GM21825 (cell line): ENCODE measurements around the gene CBLN2.

Experiments
- ATAC-seq: cut with Tn5 transposase; IDR thresholded peaks from one replicate; pipeline ENCODE4 v1.9.1; 2021; ENCODE audit warnings: mild to moderate bottlenecking, moderate library complexity; ENCODE audit not compliant: unreplicated experiment

CBLN2 gene

DNA sequence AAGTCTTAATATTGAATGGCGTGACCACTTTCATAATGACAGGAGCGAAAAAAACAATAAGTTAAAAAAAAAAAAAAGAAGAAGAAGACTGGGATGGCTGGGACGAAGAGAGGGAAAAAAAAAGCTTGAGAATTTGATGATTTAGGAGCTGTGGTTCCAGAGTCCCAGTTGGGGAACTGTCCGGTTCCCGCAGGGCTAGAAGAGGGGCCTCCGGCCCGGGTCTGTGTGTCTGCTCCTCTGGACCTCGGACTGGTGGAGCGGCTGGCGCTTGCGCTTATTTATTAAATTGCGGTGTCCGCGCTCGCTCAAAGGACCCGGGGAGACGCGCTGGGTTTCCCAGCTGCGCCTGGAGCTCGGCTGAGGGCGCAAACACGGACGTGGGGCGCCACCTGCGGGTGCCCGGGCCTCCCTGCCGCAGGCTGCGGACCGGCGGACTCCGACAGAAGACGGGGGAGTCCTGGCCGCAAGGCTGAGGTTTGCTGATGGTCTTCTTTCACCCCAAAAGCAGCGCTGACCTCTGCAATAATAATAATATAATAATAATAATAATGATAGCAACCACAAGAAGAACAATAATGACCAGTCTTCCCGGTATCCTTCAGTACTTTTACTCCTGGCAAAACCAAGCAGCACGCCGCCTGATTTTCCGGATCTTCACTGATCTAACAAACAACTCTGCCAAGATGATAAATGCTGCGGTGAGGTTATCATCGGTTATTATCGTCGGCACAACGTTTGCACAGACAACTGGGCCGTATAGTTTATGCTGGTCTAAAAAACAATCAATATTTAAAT, at the start of gene CBLN2:
Gene CBLN2 (minus strand): TSS at position 251 of the 795 bp plus-strand sequence. CDS start 2,182 bp downstream, outside the sequence.
- peak; percentile 90 for ATAC-seq

GRCh38 chr18:72588360-72588759, 44.2 kb upstream of the CBLN2 start:
- no peak for ATAC-seq

GRCh38 chr18:72584787-72585186, 40.6 kb upstream of the CBLN2 start:
- ATAC-seq: no peak

DNA sequence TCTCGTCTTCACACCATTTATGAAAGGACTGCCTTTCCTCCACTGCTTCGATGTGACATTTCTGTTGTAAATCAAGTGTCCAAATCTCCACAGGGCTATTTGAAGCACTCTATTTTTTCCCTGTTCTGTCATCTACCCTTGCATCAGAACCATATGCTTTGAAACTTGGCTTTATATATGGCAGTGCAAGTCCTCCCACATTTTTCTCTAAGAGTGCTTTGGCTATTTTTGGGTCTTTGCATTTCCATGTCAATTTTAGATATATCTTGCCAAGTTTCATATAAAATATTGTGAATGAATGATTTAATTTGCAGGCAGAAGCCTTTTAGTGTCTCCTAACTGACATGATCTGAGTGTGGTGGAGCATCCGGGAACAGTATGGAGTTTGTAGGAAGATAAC, 37.8 kb upstream of the CBLN2 start:
- no peak for ATAC-seq

DNA sequence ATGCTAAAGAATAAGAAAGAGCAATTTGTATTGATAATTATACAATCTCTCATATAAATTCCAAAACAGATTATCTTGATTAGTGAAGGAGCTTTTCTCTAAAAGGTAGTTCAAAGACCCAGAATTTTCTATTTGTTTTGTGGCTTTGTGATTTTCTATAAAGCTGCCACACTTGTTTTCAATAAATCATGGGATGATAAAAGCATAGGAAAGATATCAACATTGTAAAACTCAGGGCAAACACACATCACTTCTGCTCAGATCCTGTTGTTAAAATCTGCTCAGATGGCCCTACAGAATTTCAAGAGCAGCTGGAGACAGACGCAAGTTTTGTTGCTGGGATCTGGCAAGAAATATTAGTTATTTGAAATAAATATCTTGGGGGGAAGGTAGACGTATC, 28.8 kb upstream of the CBLN2 start:
- no peak for ATAC-seq

- no peak for ATAC-seq
These were observed 22.1 kb upstream of the CBLN2 start for GRCh38 chr18:72566290-72566689.

DNA sequence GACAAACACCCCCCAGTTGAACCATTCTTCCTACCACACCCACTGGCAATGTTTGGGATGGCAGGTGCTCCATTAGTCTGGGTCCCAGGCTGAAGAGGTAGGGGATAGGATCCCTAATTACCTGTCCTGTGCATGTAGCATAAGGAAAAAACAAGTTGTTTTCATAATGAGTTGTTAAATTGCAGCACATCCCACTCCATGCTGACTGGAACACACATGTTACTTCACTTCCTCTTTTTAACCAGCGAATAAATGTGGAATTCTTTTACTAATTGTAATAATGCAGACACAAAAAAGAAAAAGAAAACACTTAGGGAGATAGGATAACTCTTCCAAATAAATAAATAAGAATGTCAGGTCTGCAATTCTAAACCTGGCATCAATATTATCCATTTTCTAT, 11.8 kb upstream of the CBLN2 start:
- no peak for ATAC-seq

DNA sequence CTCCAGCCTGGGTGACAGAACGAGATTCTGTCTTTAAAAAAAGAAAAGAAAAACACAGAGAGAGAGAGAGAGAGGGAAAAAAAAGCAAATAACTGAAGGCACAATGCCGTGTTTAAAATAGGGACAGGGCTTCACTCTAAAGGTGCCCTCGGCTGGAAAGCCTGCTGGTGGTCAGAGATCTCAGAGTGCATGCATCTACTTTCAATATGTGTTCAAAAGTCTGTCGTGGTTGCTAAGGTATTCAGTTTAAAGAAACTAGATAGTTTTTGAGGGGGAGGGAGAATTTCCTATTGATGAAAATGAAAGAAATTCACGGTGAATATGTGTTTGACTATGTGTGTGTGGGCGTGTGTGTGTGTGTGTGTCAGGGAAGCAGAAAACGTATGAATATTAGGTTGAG, 11.0 kb upstream of the CBLN2 start:
- ATAC-seq: no peak

DNA sequence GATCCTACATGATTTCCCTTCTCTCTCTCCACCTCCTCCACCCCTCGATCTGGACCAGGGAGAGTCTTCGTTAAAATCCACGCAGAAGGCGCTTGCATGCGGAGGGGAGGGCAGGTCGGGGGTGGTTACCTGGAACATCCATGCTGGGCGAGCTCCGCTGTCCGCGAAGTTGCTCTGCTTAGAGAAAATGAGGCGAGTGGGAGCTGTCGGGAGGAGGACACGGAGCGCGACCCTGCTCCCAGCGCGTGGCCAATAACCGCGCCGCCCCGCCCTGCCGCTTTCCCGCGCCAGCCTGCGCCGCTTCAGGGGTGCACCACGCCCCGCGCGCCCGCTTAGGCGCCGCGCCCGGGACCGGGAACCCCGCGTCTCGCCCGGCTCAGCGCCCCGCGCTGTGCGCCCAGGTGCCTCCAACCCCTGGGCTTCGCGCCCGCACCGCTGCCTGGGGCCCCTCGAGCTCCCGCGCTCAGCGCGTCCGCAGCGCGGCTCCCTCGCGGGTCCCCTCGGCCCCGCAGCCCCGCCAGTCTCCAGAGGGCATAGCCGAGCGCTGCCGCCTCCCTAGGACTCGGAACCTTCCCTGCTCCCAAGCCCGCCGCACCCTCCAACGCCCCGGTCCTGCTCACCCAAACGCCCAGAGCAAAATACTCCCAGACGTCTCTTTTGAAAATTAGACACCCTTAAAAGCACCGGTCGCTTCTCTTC, 636 bp downstream of the CBLN2 start:
- ATAC-seq: no peak

GRCh38 chr18:72542984-72543356, 1.2 kb downstream of the CBLN2 start:
- ATAC-seq: no peak

DNA sequence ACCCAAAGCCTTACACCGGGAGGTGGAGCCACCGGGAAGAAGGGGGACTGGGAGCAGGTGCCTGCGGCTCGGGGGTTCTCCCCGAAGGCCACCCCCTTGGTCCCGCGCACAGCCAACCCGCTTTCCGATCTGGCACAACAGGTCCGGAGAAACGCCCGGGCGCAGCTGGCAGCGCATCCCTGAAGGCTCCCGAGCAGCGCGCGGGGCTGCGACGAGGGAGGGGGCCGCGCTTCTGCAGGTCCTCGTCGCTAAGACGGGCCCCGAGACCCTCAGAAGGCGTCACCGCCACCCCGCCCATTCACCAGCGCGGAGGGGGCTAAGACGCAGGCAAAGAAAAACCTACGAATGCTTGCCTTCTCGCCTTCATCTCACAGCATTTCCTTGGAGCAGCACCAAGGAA, 1.8 kb downstream of the CBLN2 start:
- ATAC-seq: no peak

- no peak for ATAC-seq
These were observed 2.2 kb downstream of the CBLN2 start for GRCh38 chr18:72541871-72542332.

DNA sequence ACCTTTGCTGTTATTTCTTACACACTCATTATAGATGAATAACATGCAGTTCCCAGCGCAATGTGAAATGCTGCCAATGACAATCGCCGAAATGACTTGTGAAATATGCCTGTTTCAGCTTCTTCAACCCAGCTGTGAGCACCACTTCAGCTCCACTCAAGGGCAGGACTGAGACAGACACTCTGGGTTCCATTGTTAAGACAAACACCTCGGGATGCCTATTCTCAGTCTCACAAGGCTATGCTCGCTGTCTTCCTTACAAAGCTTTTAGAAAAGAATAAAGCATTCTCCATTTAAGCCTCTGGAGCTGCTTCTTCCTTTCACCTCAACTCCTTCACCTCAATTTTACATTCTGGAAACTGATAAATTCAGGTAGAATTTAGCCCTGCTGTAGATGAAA, 4.2 kb downstream of the CBLN2 start:
- no peak for ATAC-seq

- ATAC-seq: no peak
These were observed 13.5 kb downstream of the CBLN2 start for GRCh38 chr18:72530622-72531021.

- no peak for ATAC-seq
These were observed 39.3 kb downstream of the CBLN2 start for GRCh38 chr18:72504866-72505265.

DNA sequence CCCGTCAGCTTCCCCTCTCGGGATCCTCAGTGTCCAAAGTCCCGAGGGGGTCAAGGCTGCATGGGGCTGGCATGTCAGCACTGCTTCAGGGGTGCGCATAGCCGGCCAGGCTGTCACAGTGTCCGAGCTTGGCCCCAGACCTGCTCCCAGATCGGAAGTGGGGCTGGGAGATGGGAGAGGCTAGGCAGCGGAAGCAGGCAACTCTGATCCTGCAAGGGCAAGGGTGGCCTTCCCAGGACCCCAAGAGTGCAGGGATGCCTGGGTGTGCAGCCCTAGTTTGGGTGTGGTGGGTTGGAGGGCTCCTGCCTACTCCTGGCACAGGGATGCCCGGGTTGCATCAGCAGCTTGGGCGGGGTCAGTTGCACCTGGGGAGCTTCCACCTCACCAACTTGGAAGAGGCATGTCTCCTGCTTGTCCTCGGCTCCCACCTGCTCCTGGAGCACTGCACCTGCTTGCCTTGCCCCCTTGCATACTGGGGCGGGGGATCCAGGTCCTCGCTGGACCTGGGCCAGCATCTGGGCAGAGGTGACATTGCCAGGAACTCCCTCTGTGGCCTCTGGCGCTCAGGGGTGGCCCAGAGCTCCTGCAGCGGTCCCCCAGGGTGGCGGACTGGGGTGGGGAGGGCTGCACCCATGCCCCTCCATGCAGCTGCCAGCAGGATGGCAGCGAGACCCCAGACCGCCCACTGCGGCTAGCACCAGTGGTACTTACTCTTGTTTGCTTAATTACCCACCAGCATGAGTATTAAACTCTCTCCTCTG, 41.3 kb downstream of the CBLN2 start:
- ATAC-seq: no peak

DNA sequence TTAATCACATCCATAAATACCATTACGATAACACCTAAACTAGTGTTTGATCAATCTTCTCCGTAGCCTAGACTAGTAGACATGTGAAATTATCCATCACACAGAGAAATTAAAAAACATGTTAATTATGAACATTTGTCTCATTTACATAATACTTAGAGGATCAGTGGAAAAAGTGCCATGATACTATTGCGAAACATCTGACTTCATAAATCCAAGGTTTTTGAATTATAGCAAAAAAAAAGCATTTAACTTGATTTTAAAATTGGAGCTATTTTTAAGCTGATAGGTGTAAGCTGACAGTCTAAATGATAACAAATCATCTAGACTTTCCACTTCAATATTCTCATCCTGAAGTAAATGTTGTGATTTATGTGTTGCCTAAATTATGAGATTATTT, 51.6 kb downstream of the CBLN2 start:
- ATAC-seq: no peak
